GM12801 (cell line): ENCODE data around the gene PLEKHG5.

Experiments used
- CTCF ChIP-seq: IDR thresholded peaks from one replicate; pipeline ENCODE4 v1.5.1; 2011; ENCODE audit warnings: control low read depth; ENCODE audit not compliant: insufficient read length; ENCODE audit errors: extremely low read depth

PLEKHG5 gene

DNA sequence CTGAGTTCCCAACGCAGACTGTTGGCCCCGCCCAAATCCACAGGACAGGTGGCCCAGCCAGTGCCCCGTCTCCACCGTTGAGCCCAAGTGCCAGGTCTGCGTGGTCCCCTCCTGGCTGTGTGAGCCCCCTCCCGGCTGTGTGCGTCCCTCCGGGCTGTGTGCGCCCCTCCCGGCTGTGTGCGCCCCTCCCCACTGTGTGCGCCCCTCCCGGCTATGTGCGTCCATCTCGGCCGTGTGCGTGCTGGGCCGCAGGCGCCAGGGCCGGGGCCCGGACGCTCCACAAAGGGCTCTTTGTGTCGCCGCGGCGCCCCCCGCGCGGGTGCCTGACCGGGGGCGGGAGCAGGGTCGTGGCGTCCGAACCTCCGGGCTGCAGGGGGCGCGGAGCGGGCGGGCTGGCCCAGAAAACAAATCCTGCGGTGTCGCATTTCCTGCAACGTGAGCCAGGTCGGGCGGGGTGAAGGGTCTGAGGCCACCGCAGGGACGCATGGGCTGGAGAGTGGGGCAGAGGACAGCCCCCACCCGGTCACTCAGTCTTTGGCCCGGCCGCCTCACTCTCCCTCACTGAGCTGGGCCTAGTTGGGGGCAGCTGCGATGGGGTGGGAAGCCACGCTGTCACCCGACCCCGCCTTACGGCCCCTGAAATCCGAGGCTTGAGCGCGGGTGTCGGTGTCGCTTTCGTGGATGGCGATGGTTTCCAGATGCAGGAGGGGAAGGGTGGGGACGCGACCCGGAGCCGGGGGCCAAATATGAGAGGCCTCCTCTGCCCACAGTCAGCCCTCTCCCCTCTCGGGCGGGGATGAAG lies 44.2 kb downstream of the PLEKHG5 start:
- no peak for TF ChIP-seq CTCF

DNA sequence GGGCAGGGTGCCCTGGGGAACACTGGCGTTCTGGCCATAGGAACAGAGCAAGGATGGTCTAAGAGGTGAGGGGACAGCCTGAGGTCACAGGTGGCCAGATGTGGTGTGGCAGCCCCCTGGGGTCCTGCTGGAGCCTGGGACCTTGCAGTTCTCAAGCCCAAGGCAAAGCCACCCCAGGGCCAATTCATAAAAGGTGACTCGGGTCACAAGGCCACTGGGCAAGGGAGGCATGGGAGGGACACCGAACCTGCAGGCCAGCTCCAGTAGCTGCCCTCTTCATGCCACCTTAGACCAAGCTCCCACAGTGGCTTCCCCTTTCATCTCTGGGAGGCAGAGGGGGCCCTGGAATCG lies 44.8 kb downstream of the PLEKHG5 start:
- no peak for TF ChIP-seq CTCF

GRCh38 chr1:6445062-6445763 lies 46.3 kb downstream of the PLEKHG5 start:
- TF ChIP-seq CTCF = no peak

GRCh38 chr1:6444377-6444776 lies 47.1 kb downstream of the PLEKHG5 start:
- no peak for TF ChIP-seq CTCF

DNA sequence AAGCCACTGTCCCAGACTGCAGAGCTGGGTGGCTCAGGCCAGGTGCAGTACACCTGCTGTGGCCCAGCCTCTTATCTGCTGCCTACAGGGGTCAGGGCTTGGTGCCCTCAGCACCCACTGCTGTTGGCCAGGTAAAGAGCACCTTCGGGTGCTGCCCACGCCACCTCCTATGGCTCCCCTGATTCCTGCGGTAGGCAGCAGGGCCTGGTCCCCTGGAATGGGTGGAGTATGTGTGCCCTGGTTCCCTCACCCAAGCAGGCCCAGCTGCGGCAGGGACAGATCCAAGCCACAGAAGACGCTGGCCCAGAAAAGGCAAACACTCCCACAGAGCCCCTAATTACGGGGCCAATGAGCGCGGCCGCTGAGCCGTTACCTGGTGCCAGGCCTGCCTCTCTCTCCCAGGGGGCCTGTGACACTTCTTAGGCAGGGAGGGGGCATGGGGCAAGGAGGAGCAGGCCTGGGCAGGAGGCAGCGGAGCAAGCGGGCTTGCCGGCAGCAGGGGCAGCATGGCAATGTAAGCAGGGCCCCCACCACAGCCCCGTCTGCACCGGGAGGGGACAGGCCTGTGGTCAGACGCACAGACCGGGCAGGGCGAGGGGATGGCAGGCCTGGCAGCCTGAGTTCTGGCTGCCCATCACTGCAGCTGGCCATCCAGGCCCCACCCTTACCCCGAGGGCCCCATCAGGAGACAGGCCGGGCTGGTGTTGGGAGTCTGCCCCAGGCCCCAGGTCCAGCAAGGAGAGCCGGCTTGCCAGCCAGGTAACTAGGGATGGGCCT lies 47.9 kb downstream of the PLEKHG5 start:
- TF ChIP-seq CTCF = no peak

GRCh38 chr1:6441586-6441985 lies 49.9 kb downstream of the PLEKHG5 start:
- TF ChIP-seq CTCF = no peak
